GM23248 (cell line): Measurements from ENCODE around the gene ZNF382.

Experiments used
- EZH2 ChIP-seq: fragments of 200-600 bp; sonication (generic); IDR thresholded peaks from 2 replicates; pipeline ENCODE4 v1.6.1; 2018; ENCODE audit warnings: antibody characterized with exemption, mild to moderate bottlenecking; ENCODE audit not compliant: insufficient read depth, poor library complexity, severe bottlenecking
- EZH2phosphoT487 ChIP-seq: fragments of 200-600 bp; sonication (generic); IDR thresholded peaks from 2 replicates; pipeline ENCODE4 v1.6.1; 2018; ENCODE audit warnings: antibody characterized with exemption, moderate library complexity, mild to moderate bottlenecking, low read depth; ENCODE audit not compliant: insufficient read depth

GRCh38 chr19:36674201-36674600 lies 69.1 kb downstream of the ZNF382 start:
- TF ChIP-seq EZH2: no peak
- TF ChIP-seq EZH2phosphoT487: no peak
